K562 (cell line): ENCODE measurements around the gene DOLK. TPM values are rescaled to one million over a fixed set of nuclear protein-coding genes. Genes with fewer than 3 reads are reported as not detected.

Experiments
- CAMTA2 ChIP-seq: fragments of 250-450 bp; sonication (Bioruptor Pico); conservative IDR thresholded peaks from 2 replicates; pipeline ENCODE4 v1.5.1; 2022
- CLOCK ChIP-seq: fragments of 250-450 bp; sonication (Bioruptor Pico); IDR thresholded peaks from 2 replicates; pipeline ENCODE4 v1.4.0; 2020; ENCODE audit warnings: mild to moderate bottlenecking, moderate library complexity, borderline replicate concordance
- CUX1 ChIP-seq: fragments of 200-800 bp; sonication (Bioruptor generic); IDR thresholded peaks from 2 replicates; pipeline ENCODE4 v1.6.1; 2016; ENCODE audit warnings: missing genetic modification characterization, missing compliant biosample characterization
- FOXA1 ChIP-seq: fragments of 450-650 bp; IDR thresholded peaks from 2 replicates; pipeline ENCODE4 v1.6.1; 2016; ENCODE audit warnings: mild to moderate bottlenecking, borderline replicate concordance
- FOXP1 ChIP-seq: sonication (generic); formaldehyde crosslinking; IDR thresholded peaks from 2 replicates; pipeline ENCODE4 v1.8.0; 2022; ENCODE audit warnings: mild to moderate bottlenecking, missing genetic modification reagents
- HOMEZ ChIP-seq: fragments of 250-450 bp; sonication (Bioruptor Pico); IDR thresholded peaks from 2 replicates; pipeline ENCODE4 v1.4.0; 2020; ENCODE audit warnings: mild to moderate bottlenecking, moderate library complexity
- MBD1 ChIP-seq: fragments of 250-450 bp; sonication (Bioruptor Pico); IDR thresholded peaks from 2 replicates; pipeline ENCODE4 v1.8.0; 2022; ENCODE audit warnings: inconsistent platforms
- NCOA2 ChIP-seq, 2 experiments: fragments of 450-650 bp; IDR thresholded peaks; 2 replicates each; pipeline ENCODE4 v1.6.1; 2018; ENCODE audit warnings: mild to moderate bottlenecking in 2 of 2, moderate library complexity in 1 of 2; ENCODE audit not compliant: partially characterized antibody in 2 of 2
- RBM22 ChIP-seq: fragments of 200-400 bp; formaldehyde crosslinking; IDR thresholded peaks from 2 replicates; pipeline ENCODE4 v1.6.1; 2018; ENCODE audit warnings: low read length, low read depth; ENCODE audit not compliant: poor library complexity, severe bottlenecking
- TCF7L2 ChIP-seq: fragments of 150-350 bp; IDR thresholded peaks from 2 replicates; pipeline ENCODE4 v1.6.1; 2016; ENCODE audit warnings: low read depth, mild to moderate bottlenecking, low read length, moderate library complexity
- ZFP1 ChIP-seq: fragments of 450-650 bp; formaldehyde crosslinking; IDR thresholded peaks from 2 replicates; pipeline ENCODE4 v1.4.0; 2020; ENCODE audit warnings: mild to moderate bottlenecking, mixed read lengths
- ZKSCAN8 ChIP-seq: fragments of 200-800 bp; sonication (Bioruptor generic); IDR thresholded peaks from 2 replicates; pipeline ENCODE4 v1.6.1; 2016; ENCODE audit warnings: missing genetic modification characterization, missing compliant biosample characterization
- ZNF668 ChIP-seq: fragments of 250-450 bp; sonication (Bioruptor Pico); IDR thresholded peaks from 2 replicates; pipeline ENCODE4 v1.8.0; 2022; ENCODE audit warnings: mild to moderate bottlenecking, inconsistent platforms
- ZNF717 ChIP-seq: fragments of 250-450 bp; sonication (Bioruptor Pico); IDR thresholded peaks from 2 replicates; pipeline ENCODE4 v1.5.0; 2021
- polyA plus RNA-seq, 8 experiments: library from polyadenylated mRNA; depleted of rRNA in 4 of 8; stranded (reverse) in 5 of 8; unstranded in 3 of 8; fragments of >200 nt; fragmentation: Nextera tagmentation in 2 of 8; fragmentation: Illumina TruSeq in 1 of 8; extraction: Ambion mirVana in 2 of 8; extraction: Trizol in 1 of 8; gene quantifications; 2 replicates each; pipeline versions ENCODE4 v1.2.1 to v1.2.3, GENCODE V29; 2011 to 2014; ENCODE audit warnings: inconsistent platforms in 1 of 8, missing spikeins in 1 of 8
- total RNA-seq, 7 experiments: library from RNA; depleted of rRNA in 6 of 7; stranded (reverse); fragments of >200 nt in 6 of 7; fragmentation: Illumina TruSeq in 2 of 7; extraction: Trizol in 2 of 7; gene quantifications; 2 replicates each; pipeline versions ENCODE4 v1.2.1 to v1.2.3, GENCODE V29; 2011 to 2021; ENCODE audit warnings: low replicate concordance in 1 of 7

The DOLK gene
- total and polyA plus RNA-seq, 9 of the 15 experiments (the other 6 are each of a cell fraction or from before 2014, with no cell fraction given) = 2.6 to 14.2 (median 11.7) TPM

- no peak for TF ChIP-seq ZKSCAN8 (CRISPR knock-in tag)
- TF ChIP-seq MBD1 (CRISPR knock-in tag) = no peak
- TF ChIP-seq ZNF668 (CRISPR knock-in tag) = no peak
- TF ChIP-seq RBM22 = peak; percentile 60
- no peak for TF ChIP-seq CLOCK (CRISPR knock-in tag)
- TF ChIP-seq NCOA2 (IDR thresholded peaks at IDR 0.05; ENCODE audit: partially characterized antibody in 2 of 2) = no peak
- TF ChIP-seq FOXP1 = no peak; the same call in 1 of the 2 replicates
- TF ChIP-seq TCF7L2 = no peak
- TF ChIP-seq CUX1 = no peak
- TF ChIP-seq HOMEZ = no peak
- TF ChIP-seq FOXA1 = no peak
- TF ChIP-seq CAMTA2 (CRISPR knock-in tag) = no peak
- TF ChIP-seq ZNF717 = no peak
- TF ChIP-seq ZFP1 (CRISPR knock-in tag) = no peak
Observed at GRCh38 chr9:128947527-128948301, at the start of gene DOLK, which contains the start of gene NUP188 (continued).
